ENCODE results near the gene CUX1.
"Not testable (repeated sequence)": the region's sequence is repeated elsewhere in the genome, so short reads cannot be mapped to it uniquely, and the experiment has no call there.

CUX1 gene

DNA sequence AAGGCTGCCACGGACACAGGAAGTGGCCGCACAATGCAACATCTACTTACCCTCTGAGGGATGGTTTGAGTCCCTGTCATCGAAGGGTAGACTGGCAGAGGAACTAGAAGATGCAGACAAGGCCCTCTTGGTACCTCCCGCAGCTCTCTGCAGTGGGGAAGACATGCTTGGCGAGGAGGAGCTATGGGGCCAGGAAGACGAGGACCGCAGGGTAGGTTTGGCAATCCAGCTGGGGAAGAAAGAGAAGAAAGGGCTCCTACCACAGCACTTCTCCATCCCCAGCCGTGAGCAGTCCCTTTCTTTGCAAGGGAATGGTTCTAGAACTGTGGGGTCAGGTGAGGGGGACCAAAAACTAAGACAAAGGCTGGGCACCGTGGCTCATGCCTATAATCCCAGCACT, 511.9 kb downstream of the CUX1 start:
- DNase-seq: not testable (repeated sequence)

DNA sequence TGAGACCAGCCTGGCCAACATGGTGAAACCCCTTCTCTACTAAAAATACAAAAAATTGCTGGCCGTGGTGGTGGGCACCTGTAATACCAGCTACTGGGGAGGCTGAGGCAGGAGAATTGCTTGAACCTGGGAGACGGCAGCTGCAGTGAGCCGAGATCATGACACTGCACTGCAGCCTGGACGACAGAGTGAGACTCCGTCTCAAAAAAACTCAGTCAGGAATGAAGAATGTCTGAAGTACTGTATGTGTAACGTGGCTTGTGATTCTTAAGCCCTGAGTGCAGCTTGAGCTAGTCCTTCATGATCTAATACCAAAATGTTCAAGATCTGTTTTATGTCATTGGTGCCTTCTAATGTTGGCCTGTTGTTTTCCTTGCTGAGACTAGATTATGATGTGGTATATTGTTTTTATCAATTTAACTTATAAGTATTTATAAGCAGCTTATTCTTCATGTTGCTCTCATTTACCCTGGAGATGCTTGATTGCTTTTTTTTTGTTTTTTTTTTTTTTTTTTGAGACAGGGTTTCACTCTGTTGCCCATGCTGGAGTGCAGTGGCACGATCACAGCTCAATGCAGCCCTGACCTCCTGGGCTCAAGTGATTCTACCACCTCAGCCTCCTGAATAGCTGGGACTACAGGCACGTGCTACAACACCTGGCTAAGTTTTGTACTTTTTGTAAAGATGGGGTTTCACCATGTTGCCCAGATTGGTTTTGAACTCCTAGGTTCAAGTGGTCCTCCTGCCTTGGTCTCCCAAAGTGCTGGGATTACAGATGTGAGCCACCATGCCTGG, 513.4 kb downstream of the CUX1 start:
- DNase-seq: not testable (repeated sequence)

Data from right forelimb (tissue), 1 donor.